ENCODE measurements around the gene THSD7B. TPM values are rescaled to one million over a fixed set of nuclear protein-coding genes. Genes with fewer than 3 reads are reported as not detected.
A peak's percentile ranks its signal among the peaks of the same experiment; 100 is the strongest.

Gene THSD7B
- polyA plus RNA-seq, 1 donor from 2014 or later, result 0.46 TPM

DNA sequence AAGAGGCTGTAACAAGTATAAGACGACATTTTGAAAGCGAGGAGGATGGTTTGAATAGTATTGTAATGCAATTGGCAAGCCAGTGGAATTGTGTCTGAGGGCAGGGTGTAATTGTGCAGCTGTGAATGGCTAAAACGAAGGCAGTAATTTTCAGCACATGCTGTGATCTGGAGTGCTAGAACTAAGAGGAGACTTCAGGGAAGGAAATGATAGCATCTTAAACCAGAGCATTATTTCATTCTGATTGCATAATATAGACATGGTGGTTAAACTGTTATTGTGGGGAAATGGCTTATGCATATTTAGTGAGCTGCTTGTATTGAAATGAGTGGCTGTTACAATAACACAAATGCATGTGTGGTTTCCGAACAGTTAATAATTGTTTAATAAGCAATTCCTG lies 36.3 kb downstream of the THSD7B start:
- no peaks in the 10 kb centered on the region for H3K36me3 ChIP-seq (ENCODE audit: insufficient read depth, low read length)

DNA sequence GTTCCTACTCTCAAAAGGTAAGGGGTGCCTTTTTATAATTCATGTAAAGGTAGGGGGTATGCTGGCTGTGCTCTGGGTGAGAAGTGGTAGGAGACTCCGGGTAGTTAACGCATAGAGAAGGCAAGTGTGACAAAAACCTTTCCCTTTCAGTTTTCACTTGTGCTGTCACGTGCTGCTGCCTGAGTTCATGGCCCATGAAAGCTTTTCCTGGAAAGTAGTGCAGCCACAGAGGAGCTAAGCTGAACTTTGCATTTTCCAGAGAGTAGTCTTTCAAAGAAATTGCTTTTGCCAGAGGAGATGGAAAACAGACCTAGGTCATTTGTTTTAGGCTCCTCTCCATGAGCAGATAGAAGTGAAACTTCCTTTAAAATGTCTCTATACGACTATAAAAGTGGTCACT lies 44.7 kb downstream of the THSD7B start:
- Histone ChIP-seq H3K4me3 (ENCODE audit: low read length) (no peak overlapping the region), H2AFZ (ENCODE audit: low read depth, low read length) (no peak overlapping the region), H3K4me2 (ENCODE audit: low read length) (no peak overlapping the region), H3K36me3 (ENCODE audit: insufficient read depth, low read length) (no peaks in the 10 kb centered on the region), H3K27ac (ENCODE audit: low read length) (no peak overlapping the region), H3K9me2 (ENCODE audit: insufficient read depth, low read length) (no peaks in the 10 kb centered on the region), H3K79me2 (replicated peaks; ENCODE audit: insufficient read depth, low read length) (no peaks in the 10 kb centered on the region), H3K27me3 (ENCODE audit: insufficient read depth, low read depth, low read length) (no peaks in the 10 kb centered on the region), H3K9ac (ENCODE audit: low read length) (no peak overlapping the region), H4K20me1 (ENCODE audit: insufficient read depth) (no peaks in the 10 kb centered on the region), H3K9me3 (ENCODE audit: low read length) (no peaks in the 10 kb centered on the region), H3F3A (ENCODE audit: insufficient read depth, low read length, poor library complexity, severe bottlenecking) (no peaks in the 10 kb centered on the region)
- TF ChIP-seq RAD21 (conservative IDR thresholded peaks at IDR 0.05), result no peak
- TF ChIP-seq TAF1 (IDR thresholded peaks at IDR 0.05; ENCODE audit: low read depth), result no peak
- TF ChIP-seq, protein P1, sequence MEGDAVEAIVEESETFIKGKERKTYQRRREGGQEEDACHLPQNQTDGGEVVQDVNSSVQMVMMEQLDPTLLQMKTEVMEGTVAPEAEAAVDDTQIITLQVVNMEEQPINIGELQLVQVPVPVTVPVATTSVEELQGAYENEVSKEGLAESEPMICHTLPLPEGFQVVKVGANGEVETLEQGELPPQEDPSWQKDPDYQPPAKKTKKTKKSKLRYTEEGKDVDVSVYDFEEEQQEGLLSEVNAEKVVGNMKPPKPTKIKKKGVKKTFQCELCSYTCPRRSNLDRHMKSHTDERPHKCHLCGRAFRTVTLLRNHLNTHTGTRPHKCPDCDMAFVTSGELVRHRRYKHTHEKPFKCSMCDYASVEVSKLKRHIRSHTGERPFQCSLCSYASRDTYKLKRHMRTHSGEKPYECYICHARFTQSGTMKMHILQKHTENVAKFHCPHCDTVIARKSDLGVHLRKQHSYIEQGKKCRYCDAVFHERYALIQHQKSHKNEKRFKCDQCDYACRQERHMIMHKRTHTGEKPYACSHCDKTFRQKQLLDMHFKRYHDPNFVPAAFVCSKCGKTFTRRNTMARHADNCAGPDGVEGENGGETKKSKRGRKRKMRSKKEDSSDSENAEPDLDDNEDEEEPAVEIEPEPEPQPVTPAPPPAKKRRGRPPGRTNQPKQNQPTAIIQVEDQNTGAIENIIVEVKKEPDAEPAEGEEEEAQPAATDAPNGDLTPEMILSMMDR (IDR thresholded peaks at IDR 0.05; ENCODE audit: poor library complexity, severe bottlenecking), result no peak
- TF ChIP-seq, protein P2, sequence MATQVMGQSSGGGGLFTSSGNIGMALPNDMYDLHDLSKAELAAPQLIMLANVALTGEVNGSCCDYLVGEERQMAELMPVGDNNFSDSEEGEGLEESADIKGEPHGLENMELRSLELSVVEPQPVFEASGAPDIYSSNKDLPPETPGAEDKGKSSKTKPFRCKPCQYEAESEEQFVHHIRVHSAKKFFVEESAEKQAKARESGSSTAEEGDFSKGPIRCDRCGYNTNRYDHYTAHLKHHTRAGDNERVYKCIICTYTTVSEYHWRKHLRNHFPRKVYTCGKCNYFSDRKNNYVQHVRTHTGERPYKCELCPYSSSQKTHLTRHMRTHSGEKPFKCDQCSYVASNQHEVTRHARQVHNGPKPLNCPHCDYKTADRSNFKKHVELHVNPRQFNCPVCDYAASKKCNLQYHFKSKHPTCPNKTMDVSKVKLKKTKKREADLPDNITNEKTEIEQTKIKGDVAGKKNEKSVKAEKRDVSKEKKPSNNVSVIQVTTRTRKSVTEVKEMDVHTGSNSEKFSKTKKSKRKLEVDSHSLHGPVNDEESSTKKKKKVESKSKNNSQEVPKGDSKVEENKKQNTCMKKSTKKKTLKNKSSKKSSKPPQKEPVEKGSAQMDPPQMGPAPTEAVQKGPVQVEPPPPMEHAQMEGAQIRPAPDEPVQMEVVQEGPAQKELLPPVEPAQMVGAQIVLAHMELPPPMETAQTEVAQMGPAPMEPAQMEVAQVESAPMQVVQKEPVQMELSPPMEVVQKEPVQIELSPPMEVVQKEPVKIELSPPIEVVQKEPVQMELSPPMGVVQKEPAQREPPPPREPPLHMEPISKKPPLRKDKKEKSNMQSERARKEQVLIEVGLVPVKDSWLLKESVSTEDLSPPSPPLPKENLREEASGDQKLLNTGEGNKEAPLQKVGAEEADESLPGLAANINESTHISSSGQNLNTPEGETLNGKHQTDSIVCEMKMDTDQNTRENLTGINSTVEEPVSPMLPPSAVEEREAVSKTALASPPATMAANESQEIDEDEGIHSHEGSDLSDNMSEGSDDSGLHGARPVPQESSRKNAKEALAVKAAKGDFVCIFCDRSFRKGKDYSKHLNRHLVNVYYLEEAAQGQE (IDR thresholded peaks at IDR 0.05; ENCODE audit: borderline replicate concordance), result no peak
- TF ChIP-seq EP300 (conservative IDR thresholded peaks at IDR 0.05; ENCODE audit: poor library complexity, severe bottlenecking), result no peak
- TF ChIP-seq MXI1 (conservative IDR thresholded peaks at IDR 0.05; ENCODE audit: poor library complexity, severe bottlenecking), result no peak
- no peak for TF ChIP-seq SMC3 (conservative IDR thresholded peaks at IDR 0.05; ENCODE audit: poor library complexity)
- TF ChIP-seq EZH2 (IDR thresholded peaks at IDR 0.05; ENCODE audit: borderline replicate concordance, insufficient read depth, low read length, poor library complexity, severe bottlenecking), result no peak
- TF ChIP-seq POLR2AphosphoS5 (IDR thresholded peaks at IDR 0.05), result no peak

More for the DNA sequence above, 36.3 kb downstream of the THSD7B start:
- Histone ChIP-seq H4K20me1 (ENCODE audit: insufficient read depth) (no peaks in the 10 kb centered on the region), H3K27me3 (ENCODE audit: insufficient read depth, low read depth, low read length) (no peaks in the 10 kb centered on the region), H3K9me3 (ENCODE audit: low read length) (no peaks in the 10 kb centered on the region), H3K9me2 (ENCODE audit: insufficient read depth, low read length) (no peaks in the 10 kb centered on the region), H2AFZ (ENCODE audit: low read depth, low read length) (peak overlapping the region; percentile 48), H3K4me3 (ENCODE audit: low read length) (peak overlapping the region; percentile 36), H3K9ac (ENCODE audit: low read length) (no peak overlapping the region), H3K4me2 (ENCODE audit: low read length) (peak overlapping the region; percentile 38), H3K79me2 (replicated peaks; ENCODE audit: insufficient read depth, low read length) (no peaks in the 10 kb centered on the region), H3F3A (ENCODE audit: insufficient read depth, low read length, poor library complexity, severe bottlenecking) (peaks cover 10% of the 10 kb centered on the region), H3K27ac (ENCODE audit: low read length) (peak overlapping the region; percentile 54)
- TF ChIP-seq EP300 (conservative IDR thresholded peaks at IDR 0.05; ENCODE audit: poor library complexity, severe bottlenecking) (peak; percentile 41), MXI1 (conservative IDR thresholded peaks at IDR 0.05; ENCODE audit: poor library complexity, severe bottlenecking) (no peak), TAF1 (IDR thresholded peaks at IDR 0.05; ENCODE audit: low read depth) (no peak), POLR2AphosphoS5 (IDR thresholded peaks at IDR 0.05) (peak; percentile 82)
- TF ChIP-seq, protein P1 (IDR thresholded peaks at IDR 0.05; ENCODE audit: poor library complexity, severe bottlenecking), result no peak
